Keratinocyte (primary cell): ENCODE measurements around the gene CUL1.

ENCODE experiments used
- CTCF ChIP-seq, 3 experiments: IDR thresholded peaks in 1 of 3; conservative IDR thresholded peaks in 1 of 3; optimal IDR thresholded peaks in 1 of 3; 2 replicates in 2 of 3; 3 replicates in 1 of 3; pipeline versions ENCODE3 to v1.5.1; 2011; ENCODE audit warnings: low read length in 3 of 3, mild to moderate bottlenecking in 3 of 3, moderate library complexity in 2 of 3, control low read depth in 1 of 3, inconsistent platforms in 1 of 3; ENCODE audit not compliant: insufficient read depth in 2 of 3; ENCODE audit errors: extremely low read depth in 1 of 3
- EZH2 ChIP-seq: IDR thresholded peaks from one replicate; pipeline ENCODE4 v1.6.1; 2012; ENCODE audit warnings: inconsistent platforms, mild to moderate bottlenecking, low read length, moderate library complexity

- TF ChIP-seq CTCF (optimal IDR thresholded peaks at IDR 0.05 in 1 of 3, IDR thresholded peaks at IDR 0.05 in 1 of 3, conservative IDR thresholded peaks at IDR 0.05 in 1 of 3; ENCODE audit: extremely low read depth in 1 of 3, insufficient read depth in 2 of 3, low read length in 3 of 3) (no peak), EZH2 (no peak)
These were observed 21.1 kb downstream of the CUL1 start for GRCh38 chr7:148719753-148720152.
